NCI-H128 (cell line): ENCODE results near the gene SLC35D1.

Experiments used
- DNase-seq: peaks from one replicate; lab custom pipeline; 2025; ENCODE audit not compliant: unreplicated experiment; lab: John Stamatoyannopoulos, UW

SLC35D1 gene

DNA sequence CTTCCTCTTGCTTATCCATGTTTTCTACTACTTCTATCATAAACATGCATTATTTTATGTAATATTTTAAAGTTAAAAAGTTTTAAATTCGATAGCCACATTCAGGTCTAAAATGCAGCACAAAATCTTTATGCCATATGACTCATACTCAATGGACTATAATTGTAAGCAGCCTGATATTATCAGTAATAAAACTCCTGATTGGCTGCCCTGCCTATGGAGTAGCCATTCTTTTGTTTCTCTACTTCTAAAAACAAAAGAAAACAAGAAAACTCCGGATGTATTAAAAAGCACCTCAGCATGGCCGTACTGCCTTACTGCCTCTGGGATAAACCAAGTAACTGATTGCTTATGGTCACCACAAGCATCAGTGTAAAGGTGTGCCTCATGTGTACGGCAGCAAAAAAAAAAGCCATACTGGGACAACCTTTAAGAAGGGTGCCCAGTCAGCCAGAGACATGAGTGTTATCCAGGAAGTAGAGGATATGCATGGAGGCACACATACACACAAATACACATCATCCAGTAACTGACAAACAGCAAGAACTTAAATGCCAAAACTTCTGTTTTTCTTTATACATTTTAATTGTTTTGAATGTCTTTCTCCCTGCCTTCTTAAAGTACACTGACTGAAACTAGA lies 9.2 kb downstream of the SLC35D1 start:
- DNase-seq: no peak

DNA sequence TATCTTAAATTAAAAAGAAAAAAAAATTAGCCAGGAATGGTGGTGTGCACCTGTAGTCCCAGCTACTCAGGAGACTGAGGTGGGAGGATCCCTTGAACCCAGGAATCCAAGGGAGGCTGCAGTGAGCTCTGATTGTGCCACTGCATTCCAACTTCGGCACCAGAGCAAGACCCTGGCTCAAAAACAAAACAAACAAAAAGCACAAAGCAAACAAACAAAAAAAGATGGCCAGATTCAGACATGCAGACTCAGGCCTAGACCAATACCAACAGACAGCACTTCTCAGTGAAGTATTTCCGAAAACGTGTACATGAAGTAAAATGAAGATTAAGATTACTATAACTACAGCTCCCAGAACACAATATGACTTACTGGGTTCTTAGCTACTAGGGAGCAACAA lies 10.6 kb downstream of the SLC35D1 start:
- DNase-seq: no peak

DNA sequence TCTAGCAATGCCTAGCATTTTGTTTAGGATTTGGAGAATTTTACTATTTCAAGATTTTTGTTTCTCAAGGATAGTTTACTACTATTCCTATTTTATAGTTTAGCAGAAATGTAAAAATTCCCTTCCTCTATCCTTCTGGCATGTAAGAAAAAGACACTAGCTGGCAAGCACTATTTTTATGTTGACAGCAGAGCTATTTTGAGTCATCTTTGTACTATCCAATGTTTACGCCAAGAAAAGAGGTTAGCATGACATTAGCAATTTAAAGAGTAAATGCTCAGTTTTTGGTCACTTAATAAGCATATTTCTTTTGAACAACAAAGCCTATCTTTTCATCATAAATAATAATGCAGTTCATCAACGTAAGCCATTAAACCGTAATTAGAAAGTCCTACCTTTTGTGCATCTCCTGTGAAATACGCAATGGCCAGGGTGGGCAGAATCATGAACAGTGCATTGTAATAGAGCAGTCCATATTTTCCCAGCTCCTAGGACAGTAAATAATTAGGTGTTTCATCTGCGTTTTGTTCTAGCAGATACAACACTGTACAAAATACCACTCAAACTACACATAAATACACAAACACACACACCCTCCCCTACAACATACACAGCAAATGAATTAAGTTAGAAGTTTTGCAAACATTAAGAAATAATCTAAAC lies 12.0 kb downstream of the SLC35D1 start:
- no peak for DNase-seq

DNA sequence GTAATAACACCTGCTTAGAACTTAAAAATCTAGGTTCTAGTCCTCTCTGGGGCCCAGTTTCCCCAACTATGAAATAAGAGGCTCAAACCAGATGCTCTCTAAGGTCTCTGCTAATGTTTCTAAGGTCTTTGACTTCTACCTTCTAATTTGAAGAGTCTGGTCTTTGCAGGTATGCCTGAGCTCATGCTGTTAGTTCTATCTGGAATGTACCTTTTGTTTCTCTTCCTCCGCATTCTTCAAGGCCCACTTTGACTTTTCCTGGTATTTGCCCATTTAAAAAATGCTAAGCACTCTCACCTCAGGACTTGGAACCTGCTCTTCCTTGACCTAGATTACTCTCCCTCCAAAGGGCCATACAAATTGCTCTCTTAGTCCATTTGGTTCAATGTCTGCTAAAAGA lies 13.5 kb downstream of the SLC35D1 start:
- DNase-seq: no peak

DNA sequence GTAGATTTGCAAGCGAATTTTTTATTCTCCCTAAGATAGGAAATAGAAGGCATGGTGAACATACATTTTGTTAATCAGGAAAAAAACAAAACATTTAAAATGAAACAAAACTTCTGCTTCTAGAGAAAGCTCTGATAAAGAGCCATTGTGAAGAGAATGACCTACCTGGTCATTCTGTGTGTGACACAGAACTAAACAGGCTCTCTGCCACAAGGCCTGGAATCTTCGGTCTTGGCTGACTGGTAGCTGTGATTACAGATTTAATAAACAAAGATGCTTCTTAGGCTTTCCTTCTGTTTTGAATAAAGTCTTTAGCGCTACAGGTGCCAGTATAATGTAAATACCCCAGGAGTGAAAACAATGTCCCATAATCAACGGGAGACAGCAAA lies 22.1 kb downstream of the SLC35D1 start:
- DNase-seq: no peak

DNA sequence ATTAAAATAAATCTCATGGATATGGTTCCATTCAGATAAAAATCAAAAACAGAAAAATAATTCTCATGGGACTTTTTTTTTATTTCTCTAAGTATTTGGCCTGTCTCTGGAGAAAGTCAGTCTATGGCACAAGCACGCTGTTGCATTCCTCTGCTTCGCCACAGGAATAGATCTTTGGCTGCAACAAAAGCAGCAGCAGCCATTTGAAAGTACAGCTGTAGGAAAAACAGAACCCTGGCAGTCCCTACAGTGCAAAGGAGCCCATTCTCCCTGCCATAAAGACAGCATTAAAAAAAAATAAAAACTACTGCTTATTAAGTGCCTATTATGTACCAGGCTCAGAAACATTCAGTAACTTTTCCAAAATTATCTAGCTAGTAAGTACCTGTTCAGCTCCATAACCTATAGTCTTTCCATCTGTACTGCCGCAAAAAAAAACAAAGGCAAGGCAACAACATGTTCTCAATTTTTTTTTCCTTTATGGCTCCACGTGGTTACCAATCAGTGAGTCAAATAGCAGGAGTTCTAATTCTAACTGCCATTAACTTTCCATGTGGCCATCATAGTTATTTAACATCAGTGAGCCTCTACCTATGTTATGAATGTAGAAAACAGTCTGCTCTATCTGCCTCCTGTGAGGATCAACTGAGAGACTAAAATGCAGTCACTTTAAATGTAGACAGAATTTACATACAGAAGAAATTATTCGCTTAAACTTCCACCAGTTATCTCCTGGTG lies 22.7 kb downstream of the SLC35D1 start:
- DNase-seq: no peak

DNA sequence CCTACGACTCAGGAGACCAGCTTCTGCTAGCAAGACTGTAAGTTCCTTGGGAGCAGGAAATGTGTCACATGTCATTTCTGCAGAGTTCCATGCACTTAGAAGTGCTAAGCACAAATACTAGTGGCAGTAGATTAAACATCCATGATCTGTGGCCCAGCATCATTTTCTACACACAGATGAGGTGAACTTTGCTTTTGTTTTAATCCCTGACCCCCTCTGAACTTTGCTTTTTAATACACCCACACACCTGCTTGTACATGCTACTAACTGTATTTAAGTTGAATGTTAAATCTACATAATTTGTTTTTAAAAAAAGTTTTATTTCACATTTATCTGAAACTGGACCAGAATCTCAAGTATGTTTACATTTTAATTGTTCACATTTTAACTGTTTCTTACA lies 24.5 kb downstream of the SLC35D1 start:
- DNase-seq: no peak

DNA sequence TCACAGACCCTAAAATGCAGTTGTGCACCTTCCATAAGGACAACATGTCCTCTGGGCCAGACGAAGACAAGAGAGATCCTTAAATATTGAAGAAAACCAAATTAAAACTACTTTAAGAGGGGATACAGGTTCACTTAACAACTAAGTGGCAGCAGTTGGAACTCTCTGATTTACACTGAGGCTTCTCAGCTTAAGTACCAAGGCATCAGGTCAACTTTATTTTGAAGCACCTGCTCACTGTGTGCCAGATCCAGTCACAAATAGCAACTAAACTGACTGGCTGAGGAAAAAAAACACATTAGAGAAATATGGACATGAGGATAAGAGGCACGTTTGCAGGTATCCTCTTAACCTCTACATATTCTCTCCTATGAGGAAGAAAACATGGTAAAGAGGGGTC lies 33.2 kb downstream of the SLC35D1 start:
- no peak for DNase-seq

DNA sequence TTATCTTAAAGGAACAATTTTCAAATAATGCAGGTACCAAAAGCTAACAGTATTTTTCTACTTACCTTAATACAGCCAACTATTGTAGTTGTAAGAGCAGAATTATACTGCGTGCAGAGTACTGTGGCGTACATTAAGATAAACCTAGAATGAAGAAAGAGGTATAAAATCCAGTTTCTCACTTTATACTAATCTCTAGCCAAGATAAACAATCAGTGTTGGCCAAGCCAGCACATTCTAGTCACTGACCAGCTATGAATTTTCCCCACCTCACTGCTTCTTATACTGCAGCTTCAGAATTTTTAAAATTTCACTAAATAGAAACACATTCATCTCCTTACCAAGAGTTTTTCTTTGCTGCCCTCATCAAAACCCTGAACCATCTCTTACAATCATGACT lies 33.6 kb downstream of the SLC35D1 start:
- no peak for DNase-seq

DNA sequence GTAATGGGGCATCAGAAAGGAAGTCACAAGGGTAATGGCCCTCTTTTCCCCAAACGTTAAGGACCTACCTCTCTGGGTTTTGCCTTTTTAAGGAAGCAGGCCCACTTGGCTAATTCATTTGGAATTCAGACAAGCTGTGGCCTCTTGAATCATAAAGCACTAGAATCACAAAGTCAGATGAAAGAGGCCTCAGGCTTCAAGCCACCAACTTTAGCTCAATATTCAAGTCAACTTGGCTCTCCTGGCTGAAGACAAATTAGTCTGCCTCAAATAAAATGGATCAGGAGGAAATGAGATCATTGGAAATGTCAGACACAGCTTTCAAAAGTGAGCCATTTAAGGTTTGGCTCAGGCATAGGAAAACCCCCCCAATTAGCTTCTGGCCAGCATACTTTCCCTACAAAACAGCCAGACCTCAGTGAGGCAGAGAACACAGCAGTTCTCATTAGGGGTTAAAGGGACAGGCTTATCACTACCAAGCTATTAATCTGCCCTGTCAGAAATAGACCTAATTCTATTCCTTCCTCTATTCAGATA lies 34.3 kb downstream of the SLC35D1 start:
- DNase-seq: no peak

DNA sequence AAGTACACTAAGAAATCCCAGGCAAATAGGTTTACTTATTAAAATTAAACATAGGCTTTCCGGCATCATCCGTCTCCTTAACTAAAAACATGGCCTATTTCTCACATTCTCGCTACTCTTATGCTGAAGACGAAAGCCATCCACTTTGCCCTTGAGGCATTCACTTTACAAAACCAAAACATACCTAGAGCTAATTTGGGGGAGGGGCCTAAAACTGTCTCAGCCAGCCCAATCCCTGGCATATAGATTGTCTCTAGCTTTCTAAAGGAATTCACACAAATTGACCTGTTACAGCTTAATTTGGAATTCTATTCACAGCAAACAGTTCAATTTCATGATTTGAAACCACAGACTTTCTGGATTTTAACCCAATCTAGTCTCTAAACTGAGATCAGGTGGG lies 34.8 kb downstream of the SLC35D1 start:
- no peak for DNase-seq

DNA sequence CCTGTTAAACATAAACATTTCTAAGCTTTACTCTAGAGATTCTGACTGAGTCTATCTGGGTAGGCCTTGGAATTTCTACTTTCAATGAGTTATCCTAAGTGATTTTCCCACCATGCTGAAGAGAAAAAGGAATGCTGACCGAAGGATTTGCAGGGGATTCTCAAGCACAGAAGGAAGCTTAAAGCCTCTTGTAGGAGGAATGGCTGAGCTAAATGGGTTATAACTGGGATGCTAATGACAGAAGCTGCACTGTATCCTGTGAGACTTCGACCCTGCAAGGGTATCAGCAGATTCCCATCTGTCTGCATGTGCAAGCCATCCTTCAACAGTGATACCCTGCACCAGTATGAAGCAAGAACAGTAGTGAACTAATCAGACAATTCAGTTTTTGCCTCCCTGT lies 35.4 kb downstream of the SLC35D1 start:
- DNase-seq: no peak

DNA sequence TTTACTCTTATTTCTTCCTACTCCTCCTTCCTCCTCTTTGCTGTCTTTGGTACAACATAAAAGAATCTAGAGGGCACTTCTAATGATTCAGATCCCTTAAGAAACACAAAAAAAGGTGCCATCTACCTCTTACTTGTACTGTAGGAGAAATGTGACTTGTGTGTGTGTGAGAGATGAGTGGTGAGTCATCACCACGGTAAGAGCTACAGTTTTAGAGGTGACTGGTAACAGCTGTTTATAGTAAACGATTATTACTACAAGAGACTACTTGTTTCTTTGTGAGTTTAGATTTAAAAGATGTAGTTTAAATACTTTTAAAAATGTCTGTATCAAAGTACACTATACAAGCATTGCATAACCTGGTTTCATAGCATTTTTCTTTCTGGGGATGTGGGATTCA lies 40.4 kb downstream of the SLC35D1 start:
- no peak for DNase-seq

DNA sequence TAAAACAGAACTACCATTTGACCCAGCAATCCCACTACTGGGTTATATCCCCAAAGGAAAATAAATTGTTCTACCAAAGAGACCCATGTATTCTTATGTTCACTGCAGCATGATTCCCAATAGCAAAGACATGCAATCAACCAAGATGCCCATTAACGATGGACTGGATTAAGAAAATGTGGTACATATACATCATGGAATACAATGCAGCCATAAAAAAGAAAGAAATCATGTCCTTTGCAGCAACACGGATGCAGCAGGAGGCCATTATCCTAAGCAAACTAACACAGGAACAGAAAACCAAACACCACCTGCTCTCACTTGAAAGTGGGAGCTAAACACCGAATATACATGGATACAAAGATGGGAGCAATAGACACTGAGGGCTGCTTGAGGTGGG lies 44.2 kb downstream of the SLC35D1 start:
- DNase-seq: no peak

DNA sequence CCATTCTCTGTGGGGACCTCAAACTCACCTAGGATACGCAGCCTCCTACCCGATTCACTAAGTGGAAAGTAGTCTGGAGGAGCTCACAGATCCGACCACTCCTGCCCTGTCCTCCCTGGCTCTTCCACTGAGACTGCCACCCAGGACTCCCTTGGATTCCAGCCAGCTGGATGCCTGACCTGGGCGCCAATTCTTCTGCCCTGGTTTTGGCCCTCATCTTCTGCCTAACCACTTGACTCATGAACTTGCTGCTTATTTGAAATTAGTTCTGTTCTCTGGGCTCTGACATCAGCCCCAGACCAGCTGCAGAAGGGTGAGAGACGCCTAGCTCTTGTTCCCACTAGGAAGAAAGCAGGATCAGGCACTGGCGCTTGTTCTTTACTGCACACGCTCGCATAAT lies 48.9 kb downstream of the SLC35D1 start:
- no peak for DNase-seq

DNA sequence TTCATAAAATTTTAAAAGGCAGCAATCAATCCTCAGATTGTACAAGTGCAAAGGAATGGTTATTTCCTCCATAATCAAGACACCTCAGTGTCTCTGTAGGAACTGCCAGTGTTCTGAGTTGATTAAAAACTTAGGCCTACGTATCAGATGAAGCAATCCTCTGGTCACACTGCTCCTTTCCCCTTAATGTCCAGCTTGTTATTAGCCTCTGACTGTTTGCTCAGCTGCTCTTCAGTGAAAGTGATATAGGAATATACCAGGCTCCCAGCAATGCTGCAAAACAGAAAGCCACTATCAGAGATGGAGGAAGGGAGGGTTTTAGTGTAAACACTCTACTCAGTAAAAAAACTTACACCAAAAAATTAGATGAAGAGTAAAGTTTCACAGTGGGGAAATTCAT lies 49.8 kb downstream of the SLC35D1 start:
- no peak for DNase-seq

DNA sequence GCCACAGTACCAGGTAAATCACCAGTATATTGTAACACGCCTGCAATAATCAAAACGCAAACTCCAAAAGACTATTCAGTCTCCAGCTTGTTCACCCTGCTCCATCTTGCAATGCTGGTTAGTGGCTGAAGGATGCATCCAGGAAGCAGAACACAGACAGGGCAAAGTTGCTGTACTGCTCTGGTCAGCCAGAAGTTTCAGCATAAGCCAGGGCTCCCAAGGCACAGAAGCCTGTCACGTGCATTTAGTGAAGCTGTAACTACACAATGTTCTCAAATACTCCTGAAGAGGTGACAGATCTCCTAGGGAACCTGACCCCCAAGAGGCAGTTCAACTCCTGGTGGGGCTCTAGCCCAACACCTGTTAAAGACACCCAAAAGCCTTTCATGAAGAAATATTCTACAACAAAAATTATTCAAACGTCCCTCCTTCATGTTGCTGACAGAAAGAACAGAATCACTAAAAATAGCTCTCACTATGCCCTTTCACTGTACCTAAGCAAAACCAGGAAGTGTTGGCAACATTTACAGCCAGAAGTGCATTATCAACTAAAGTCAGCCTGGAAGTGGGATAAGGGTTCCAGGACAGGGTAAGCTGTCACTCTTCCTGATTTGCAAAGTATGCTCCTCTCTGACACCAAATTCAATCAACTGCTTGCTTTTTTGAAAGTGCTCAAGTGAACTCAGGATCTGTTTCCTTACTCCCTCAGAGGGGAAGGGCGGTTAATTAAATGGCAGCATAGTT lies 52.1 kb downstream of the SLC35D1 start:
- no peak for DNase-seq

DNA sequence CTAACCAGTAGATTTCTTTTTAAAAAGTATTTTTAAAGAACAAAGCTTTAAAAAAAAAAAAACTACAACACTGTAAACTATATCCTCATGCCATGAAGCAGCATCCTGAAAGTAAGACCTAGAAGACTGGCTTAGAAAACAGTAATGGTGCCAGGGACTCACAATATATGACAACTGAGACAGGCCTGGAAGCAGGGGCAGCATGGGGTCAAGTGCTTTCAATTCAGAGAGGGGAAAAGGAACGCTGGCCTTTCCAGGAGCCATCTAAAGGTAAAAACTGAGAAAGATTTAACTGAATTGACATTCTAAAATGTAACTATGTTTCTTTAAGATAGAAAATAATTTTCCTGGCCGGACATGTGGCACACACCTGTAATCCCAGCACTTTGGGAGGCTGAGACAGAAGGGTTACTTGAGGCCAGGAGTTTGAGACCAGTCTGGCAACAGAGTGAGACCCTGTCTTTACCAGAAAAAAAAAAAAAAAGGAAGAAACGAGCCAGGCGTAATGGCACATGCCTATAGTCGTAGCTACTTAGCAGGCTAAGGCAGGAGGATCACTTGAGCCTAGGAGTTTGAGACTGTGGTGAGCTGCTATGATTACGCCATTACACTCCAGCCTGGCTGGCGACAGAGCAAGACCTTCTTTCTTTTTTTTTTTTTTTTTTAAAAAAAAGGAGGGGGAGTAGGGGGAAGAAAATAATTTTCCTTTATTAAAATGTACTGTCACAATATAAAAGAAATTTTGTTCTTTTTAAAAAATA lies 54.1 kb downstream of the SLC35D1 start:
- DNase-seq: no peak

DNA sequence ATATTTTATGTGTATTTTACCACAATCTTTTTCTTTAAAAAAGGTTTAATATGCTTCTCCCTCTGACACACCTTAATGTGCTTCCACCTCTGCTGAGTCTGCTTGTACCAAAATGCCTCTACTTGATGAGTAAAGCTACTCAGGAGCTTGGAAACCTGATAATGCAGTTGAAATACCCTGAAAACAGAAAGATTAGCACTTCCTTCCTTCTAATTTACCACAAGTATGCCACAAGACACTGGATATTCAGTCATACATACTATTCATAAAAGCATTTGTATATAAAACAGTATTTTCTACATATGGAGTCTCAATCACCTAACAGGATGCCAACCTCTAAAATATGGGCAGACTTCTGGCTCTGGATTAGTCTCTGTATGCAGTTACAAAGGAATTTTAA lies 55.0 kb downstream of the SLC35D1 start:
- no peak for DNase-seq

DNA sequence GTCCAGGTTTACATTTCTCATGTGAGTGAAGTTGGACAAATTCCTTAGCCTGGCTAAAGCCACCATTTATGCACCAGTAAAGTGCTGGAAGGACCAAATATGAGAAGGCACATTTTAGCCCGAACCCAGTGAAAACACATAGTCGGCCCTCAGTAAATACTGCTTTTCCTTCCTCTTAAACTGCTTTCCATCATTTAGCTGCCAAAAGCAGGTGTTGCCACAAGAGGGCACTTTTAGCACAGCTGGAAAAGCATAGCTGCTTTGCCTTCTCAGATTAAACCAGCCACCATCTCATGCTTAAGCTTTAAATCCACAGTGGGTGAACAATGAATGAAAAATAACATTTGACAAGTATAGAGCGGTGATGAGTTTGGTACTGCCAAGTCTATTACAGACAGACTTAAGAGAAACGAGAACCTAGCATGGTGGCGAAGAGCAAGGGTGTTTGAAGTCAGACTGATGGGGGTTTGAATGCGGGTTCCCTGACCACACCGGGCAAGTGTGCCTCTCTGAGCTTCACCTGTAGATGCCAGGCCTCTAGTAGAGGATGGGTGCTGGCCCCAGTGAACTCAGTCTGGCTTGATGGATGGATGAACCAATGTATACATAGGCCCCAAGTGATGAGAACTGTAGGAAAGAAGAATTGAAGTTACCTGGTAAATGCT lies 57.8 kb downstream of the SLC35D1 start:
- peak; percentile 12 for DNase-seq
